Heart left ventricle (tissue), 13 donors: Measurements from ENCODE around the gene CTNNAL1.

Source experiments
- POLR2A ChIP-seq, 2 donors: fragments of 450-650 bp; IDR thresholded peaks; one replicate each; pipeline ENCODE4 v1.6.1; 2017; ENCODE audit warnings: antibody characterized with exemption in 2 of 2, mild to moderate bottlenecking in 2 of 2, moderate library complexity in 2 of 2
- TF ChIP-seq, protein P1 (sequence below), 12 donors: fragments of 200-600 bp; sonication (generic) in 4 of 12; IDR thresholded peaks; one replicate each; pipeline versions ENCODE4 v1.5.0 to v1.8.0; 2018 to 2022; ENCODE audit warnings: antibody characterized with exemption in 12 of 12, mild to moderate bottlenecking in 5 of 12
- donor health status: ischemic (EF 13 %, LVEDD 7.1; RV severe dilation, severe dysfunction).
- donor health status: DM: no; HTN: yes; CAD: no.
- donor health status: DM: no; HTN: no; CAD: no.
- donor health status: ischemic (EF 25% LVEDD 6.9; RV normal size, moderate dysfunction).
- donor health status: ischemic (EF 25% LVEDD 5.7; RV mildly dilated, moderate dysfunction).
- donor health status: ischemic (EF 35%, LVEDD 5.7; RV mildly dilated, moderate dysfunction).
- donor health status: nonischemic (EF 11% LVEDD 7.7; RV severe dilation, severe dysfunction).
- donor health status: DM: yes; HTN: yes; CAD: no.
- donor health status: PGD.
- donor health status: ischemic (EF 29% LVEDD 5.4; RV normal size, mild dysfunction).
- donor health status: nonischemic (EF 23%, LVEDD 6.1; RV moderate dilation, normal function).

DNA sequence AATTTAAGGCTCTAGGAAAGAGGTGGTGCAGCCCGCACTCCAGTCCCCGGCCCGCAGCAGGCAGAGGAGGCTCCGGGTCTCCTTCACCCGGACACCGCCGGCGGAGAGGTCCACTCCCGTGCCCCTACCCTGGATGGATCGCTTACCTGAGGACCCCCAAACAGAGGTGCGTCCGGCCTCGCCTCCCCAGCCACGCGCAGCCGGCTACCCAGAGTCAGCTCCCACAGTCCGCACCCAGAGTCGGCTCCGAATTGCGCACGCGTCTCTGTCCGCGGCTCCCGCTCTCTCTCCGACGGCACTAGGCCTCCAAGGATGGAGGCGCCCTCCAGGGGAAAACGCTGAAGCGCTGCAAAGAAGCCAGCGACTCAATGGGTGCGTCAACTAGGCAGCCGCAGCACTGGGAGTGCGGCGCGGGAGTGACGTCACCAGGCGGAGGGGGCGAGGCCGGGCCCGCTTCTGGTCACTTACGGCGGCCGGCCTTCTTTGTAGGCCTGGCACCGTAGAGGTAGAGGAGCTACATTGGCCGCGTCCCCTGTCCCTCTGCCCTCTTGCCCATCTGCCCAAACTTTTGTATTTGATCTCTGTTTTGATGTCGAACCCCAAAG is 79.5 kb downstream of the CTNNAL1 start, which contains the start of gene ELP1:
- TF ChIP-seq, protein P1, sequence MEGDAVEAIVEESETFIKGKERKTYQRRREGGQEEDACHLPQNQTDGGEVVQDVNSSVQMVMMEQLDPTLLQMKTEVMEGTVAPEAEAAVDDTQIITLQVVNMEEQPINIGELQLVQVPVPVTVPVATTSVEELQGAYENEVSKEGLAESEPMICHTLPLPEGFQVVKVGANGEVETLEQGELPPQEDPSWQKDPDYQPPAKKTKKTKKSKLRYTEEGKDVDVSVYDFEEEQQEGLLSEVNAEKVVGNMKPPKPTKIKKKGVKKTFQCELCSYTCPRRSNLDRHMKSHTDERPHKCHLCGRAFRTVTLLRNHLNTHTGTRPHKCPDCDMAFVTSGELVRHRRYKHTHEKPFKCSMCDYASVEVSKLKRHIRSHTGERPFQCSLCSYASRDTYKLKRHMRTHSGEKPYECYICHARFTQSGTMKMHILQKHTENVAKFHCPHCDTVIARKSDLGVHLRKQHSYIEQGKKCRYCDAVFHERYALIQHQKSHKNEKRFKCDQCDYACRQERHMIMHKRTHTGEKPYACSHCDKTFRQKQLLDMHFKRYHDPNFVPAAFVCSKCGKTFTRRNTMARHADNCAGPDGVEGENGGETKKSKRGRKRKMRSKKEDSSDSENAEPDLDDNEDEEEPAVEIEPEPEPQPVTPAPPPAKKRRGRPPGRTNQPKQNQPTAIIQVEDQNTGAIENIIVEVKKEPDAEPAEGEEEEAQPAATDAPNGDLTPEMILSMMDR (IDR thresholded peaks at IDR 0.05) = peak in 8 of 12 donors; percentile 10 to 47 (median 21)
- TF ChIP-seq POLR2A (IDR thresholded peaks at IDR 0.05) = no peak
